Progenitor cell of endocrine pancreas (in vitro differentiated cells): Measurements from ENCODE around the gene BCAN. TPM values are rescaled to one million over a fixed set of nuclear protein-coding genes. Genes with fewer than 3 reads are reported as not detected.

Experiments
- DNase-seq: peaks from one replicate; pipeline ENCODE4 v3.0.0; 2021; ENCODE audit warnings: low spot score; ENCODE audit not compliant: unreplicated experiment
- H3K27ac Mint-ChIP-seq: 2 replicates; pipeline ENCODE4 v1.8.0; 2021; ENCODE audit warnings: mild to moderate bottlenecking, moderate library complexity, mixed read lengths
- H3K27me3 Mint-ChIP-seq: 2 replicates; pipeline ENCODE4 v1.8.0; 2021; ENCODE audit warnings: mixed read lengths
- H3K36me3 Mint-ChIP-seq: 2 replicates; pipeline ENCODE4 v1.8.0; 2022; ENCODE audit warnings: mixed read lengths; ENCODE audit not compliant: insufficient read depth
- H3K4me1 Mint-ChIP-seq: 2 replicates; pipeline ENCODE4 v1.8.0; 2021; ENCODE audit warnings: low read depth, mixed read lengths
- H3K4me3 Mint-ChIP-seq: 2 replicates; pipeline ENCODE4 v1.8.0; 2021; ENCODE audit warnings: low read depth, mild to moderate bottlenecking, moderate library complexity, mixed read lengths
- H3K9me3 Mint-ChIP-seq: 2 replicates; pipeline ENCODE4 v1.8.0; 2021; ENCODE audit warnings: low read depth, mixed read lengths
- CTCF ChIP-seq: fragments of 200-600 bp; sonication (generic); IDR thresholded peaks from one replicate; pipeline ENCODE4 v1.5.0; 2021; ENCODE audit warnings: antibody characterized with exemption, mild to moderate bottlenecking; ENCODE audit not compliant: unreplicated experiment
- total RNA-seq: library from RNA; stranded (reverse); gene quantifications from 2 replicates; pipeline ENCODE4 v1.2.1, GENCODE V29; 2021

Gene BCAN
- total RNA-seq, 1 donor from 2014 or later = not detected

DNA sequence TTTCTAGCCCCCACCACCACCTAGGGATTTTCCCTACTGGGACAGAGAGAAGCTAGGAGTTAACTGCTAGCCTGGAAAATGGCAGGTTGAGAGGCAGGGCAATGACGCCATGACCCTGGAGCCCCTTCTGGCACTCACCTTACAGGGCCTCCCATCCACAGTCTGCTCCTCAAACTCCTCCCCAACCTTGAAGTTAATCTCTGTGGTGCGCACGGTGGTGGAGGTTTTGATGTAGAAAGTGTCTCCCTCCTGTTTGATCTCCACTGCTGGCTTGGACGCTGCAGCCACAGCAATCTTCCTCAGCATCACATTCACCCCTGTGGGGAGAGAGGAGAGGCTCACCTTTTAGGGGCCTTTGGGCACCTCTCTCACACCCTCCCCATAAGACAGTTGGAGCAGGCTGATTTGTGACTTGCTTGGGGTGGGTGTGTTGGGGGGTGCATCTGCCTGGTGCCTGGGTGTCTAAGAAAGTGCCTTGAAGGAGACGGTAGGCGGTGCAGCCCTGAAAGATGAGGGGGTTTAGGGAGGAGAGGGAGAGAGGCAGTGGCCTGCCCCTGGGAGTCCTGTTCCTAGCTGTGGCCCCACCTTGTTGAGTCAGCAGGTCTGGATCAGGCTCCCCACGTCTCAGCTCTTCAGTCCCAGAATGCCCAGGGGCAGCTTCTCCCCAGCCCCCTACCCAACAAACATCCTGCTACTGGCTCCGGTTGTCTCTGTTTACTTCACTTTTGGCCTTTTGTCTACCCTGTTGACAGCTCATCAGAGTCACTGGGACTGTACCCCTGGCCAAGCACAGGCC lies 59.0 kb downstream of the BCAN start:
- no peak for TF ChIP-seq CTCF
- Mint-ChIP-seq H3K4me3 (no peak overlapping the region), H3K9me3 (no peaks in the 10 kb centered on the region), H3K27me3 (peaks cover 17% of the 10 kb centered on the region), H3K4me1 (peaks cover 23% of the 10 kb centered on the region), H3K36me3 (peaks cover 7% of the 10 kb centered on the region), H3K27ac (no peak overlapping the region)
- DNase-seq = no peak

DNA sequence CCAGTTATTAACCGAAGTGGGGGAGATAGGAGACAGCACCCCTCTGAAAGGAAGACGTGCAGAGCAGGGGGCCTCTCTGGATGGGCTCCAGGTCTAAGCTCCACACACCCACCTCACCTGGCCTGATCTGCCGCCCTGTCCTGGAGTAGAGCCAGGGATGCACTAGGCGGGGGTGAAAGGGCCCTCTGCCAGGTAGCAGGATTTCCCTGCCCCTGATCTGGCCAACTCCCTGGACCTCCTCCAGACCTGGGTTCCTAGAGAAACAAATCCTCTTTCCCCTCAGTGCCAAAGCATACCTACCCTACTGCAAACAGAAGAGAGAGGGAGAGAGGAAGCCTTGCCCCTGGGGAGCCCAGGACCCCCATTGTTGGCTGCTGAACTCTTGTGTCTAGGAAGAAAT lies 61.4 kb downstream of the BCAN start:
- no peak for TF ChIP-seq CTCF
- H3K27ac Mint-ChIP-seq = no peak overlapping the region
- peaks cover 10% of the 10 kb centered on the region for H3K27me3 Mint-ChIP-seq
- H3K4me3 Mint-ChIP-seq = peak overlapping the region; percentile 79
- DNase-seq = no peak
- no peaks in the 10 kb centered on the region for H3K9me3 Mint-ChIP-seq
- peaks cover 33% of the 10 kb centered on the region for H3K4me1 Mint-ChIP-seq
- H3K36me3 Mint-ChIP-seq = peaks cover 7% of the 10 kb centered on the region

DNA sequence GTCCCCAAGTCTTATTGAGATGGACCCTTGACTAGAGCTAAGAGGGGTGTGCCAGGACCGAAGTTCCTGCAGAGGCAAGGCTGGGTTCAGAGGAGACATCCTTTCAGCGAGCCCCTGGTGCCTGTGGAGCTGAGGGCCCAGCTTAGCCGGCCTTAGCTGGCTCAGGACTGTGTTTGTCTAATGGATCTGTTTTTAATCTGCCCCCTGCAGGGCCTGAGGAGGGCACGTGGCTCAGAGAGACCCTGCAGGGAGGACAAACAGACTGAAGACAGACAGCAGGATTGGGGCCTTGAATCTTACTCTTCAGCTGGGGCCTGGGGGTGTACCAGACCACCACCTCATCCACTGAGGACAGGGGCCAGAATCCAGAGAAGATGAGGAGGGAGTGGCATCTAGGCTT lies 61.8 kb downstream of the BCAN start:
- Mint-ChIP-seq H3K9me3 (no peaks in the 10 kb centered on the region), H3K4me1 (peaks cover 37% of the 10 kb centered on the region), H3K4me3 (peak overlapping the region; percentile 79), H3K27me3 (peaks cover 10% of the 10 kb centered on the region), H3K36me3 (peaks cover 7% of the 10 kb centered on the region), H3K27ac (peak overlapping the region; percentile 69)
- no peak for DNase-seq
- TF ChIP-seq CTCF = no peak

- peaks cover 10% of the 10 kb centered on the region for H3K27me3 Mint-ChIP-seq
- H3K4me1 Mint-ChIP-seq = peaks cover 37% of the 10 kb centered on the region
- H3K27ac Mint-ChIP-seq = peak overlapping the region; percentile 82
These were observed 62.3 kb downstream of the BCAN start for GRCh38 chr1:156704166-156704711.

GRCh38 chr1:156704930-156705320 lies 63.0 kb downstream of the BCAN start:
- DNase-seq = no peak
- Mint-ChIP-seq H3K4me1 (peaks cover 37% of the 10 kb centered on the region), H3K27ac (no peak overlapping the region), H3K36me3 (no peaks in the 10 kb centered on the region), H3K9me3 (no peaks in the 10 kb centered on the region), H3K27me3 (peaks cover 10% of the 10 kb centered on the region), H3K4me3 (peak overlapping the region; percentile 79)
- no peak for TF ChIP-seq CTCF

More at GRCh38 chr1:156704166-156704711, 62.3 kb downstream of the BCAN start:
- no peaks in the 10 kb centered on the region for H3K9me3 Mint-ChIP-seq
- peak overlapping the region; percentile 79 for H3K4me3 Mint-ChIP-seq
- no peak for TF ChIP-seq CTCF
- peaks cover 3% of the 10 kb centered on the region for H3K36me3 Mint-ChIP-seq
- no peak for DNase-seq
